H1 (cell line): ENCODE results near the gene SLC17A6. TPM values are rescaled to one million over a fixed set of nuclear protein-coding genes. Genes with fewer than 3 reads are reported as not detected.

Experiments used
- CTCF ChIP-seq, 3 experiments: IDR thresholded peaks; 1 replicate in 2 of 3; 2 replicates in 1 of 3; pipeline versions ENCODE4 v1.5.1 to v1.6.1; 2011; ENCODE audit warnings: low read length in 3 of 3, mild to moderate bottlenecking in 3 of 3, inconsistent platforms in 2 of 3, low read depth in 1 of 3, moderate library complexity in 1 of 3; ENCODE audit not compliant: insufficient read depth in 1 of 3; ENCODE audit errors: control extremely low read depth in 1 of 3
- EZH2 ChIP-seq: fragments of 200-600 bp; sonication (generic); IDR thresholded peaks from 2 replicates; pipeline ENCODE4 v1.7.1; 2012; ENCODE audit warnings: low read depth, mild to moderate bottlenecking, moderate library complexity, low read length, inconsistent platforms; ENCODE audit not compliant: severe bottlenecking
- FOSL1 ChIP-seq: IDR thresholded peaks from 2 replicates; pipeline ENCODE4 v1.6.1; 2011; ENCODE audit warnings: mild to moderate bottlenecking, low read depth, low read length, moderate library complexity; ENCODE audit not compliant: insufficient read depth
- GABPA ChIP-seq: IDR thresholded peaks from 2 replicates; pipeline ENCODE4 v1.6.1; 2011; ENCODE audit warnings: mild to moderate bottlenecking, low read length, moderate library complexity, borderline replicate concordance; ENCODE audit not compliant: insufficient read depth
- NRF1 ChIP-seq: IDR thresholded peaks from 2 replicates; pipeline ENCODE4 v1.6.1; 2011; ENCODE audit warnings: mild to moderate bottlenecking, low read depth, low read length, improper control_type of control experiment
- POLR2AphosphoS5 ChIP-seq: IDR thresholded peaks from 2 replicates; pipeline ENCODE4 v1.6.1; 2011; ENCODE audit warnings: low read depth, low read length
- SP1 ChIP-seq: IDR thresholded peaks from 2 replicates; pipeline ENCODE4 v1.6.1; 2011; ENCODE audit warnings: low read depth, low read length
- SP4 ChIP-seq: IDR thresholded peaks from 2 replicates; pipeline ENCODE4 v1.6.1; 2012; ENCODE audit warnings: low read length, inconsistent platforms
- TAF7 ChIP-seq: optimal IDR thresholded peaks from 2 replicates; pipeline ENCODE3; 2011; ENCODE audit warnings: low read depth, mild to moderate bottlenecking, inconsistent platforms, low read length, moderate library complexity, borderline replicate concordance
- polyA plus RNA-seq, 7 experiments: library from polyadenylated mRNA; depleted of rRNA in 3 of 7; stranded (reverse) in 5 of 7; unstranded in 2 of 7; fragments of >200 nt in 5 of 7; fragments of 200-250 nt in 2 of 7; gene quantifications; 1 replicate in 5 of 7; 2 replicates in 1 of 7; 4 replicates in 1 of 7; pipeline versions ENCODE4 v1.2.1 to v1.2.3, GENCODE V29; 2011 to 2013; ENCODE audit warnings: missing spikeins in 2 of 7, mixed read lengths in 2 of 7
- total RNA-seq: library from RNA; stranded (reverse); fragmentation: NEBNext Ultra II Directional; extraction: Animal tissue kit (Norgen Biotek cat#: 25700); gene quantifications from 2 replicates; pipeline ENCODE4 v1.2.1, GENCODE V29; 2021

The SLC17A6 gene
- total and polyA plus RNA-seq, 2 of the 8 experiments (the other 6 are each of a cell fraction or from before 2014, with no cell fraction given): 0.24 to 1.6 TPM

DNA sequence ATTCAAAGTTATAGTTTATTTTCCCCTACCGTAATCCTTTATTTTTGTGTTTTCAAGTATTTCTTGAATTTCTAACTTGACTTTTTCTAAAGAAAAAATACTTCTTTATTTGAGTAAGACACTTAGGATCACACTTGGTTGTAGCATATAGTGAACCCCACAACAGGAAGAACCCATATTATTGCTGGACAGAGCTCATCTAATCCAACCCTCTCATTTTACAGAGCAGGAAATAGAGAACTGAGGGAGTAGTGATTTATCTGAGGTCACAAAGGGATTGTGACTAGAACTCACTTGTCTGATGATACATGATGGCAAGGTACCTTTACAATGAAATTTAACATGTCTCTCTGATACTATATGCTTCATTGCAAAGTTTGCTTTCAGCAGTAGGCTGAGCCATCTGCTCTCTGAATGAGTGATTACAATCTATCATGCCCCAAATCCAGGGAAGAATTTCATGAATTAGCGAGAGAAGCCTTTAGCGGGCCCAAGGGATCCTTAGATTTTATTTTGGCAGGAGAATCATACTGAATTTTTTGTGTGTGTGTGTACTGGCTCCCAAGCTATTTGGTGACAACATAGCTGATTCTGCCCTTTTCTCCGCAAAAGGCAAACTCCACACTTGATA lies 9.8 kb downstream of the SLC17A6 start (continued):
- no peak for TF ChIP-seq SP1
- TF ChIP-seq FOSL1: no peak
- TF ChIP-seq TAF7: no peak
- no peak for TF ChIP-seq SP4
- TF ChIP-seq EZH2: no peak
- no peak for TF ChIP-seq POLR2AphosphoS5
- no peak for TF ChIP-seq NRF1
- TF ChIP-seq CTCF (IDR thresholded peaks at IDR 0.05; ENCODE audit: control extremely low read depth in 1 of 3, insufficient read depth in 1 of 3, low read depth in 1 of 3, low read length in 3 of 3): no peak
- TF ChIP-seq GABPA: no peak
